Cardiac fibroblast (primary cell): ENCODE measurements around the gene RASD1.

Experiments
- DNase-seq, 2 donors: peaks; one replicate each; pipeline versions ENCODE4 v3.0.0 to v3.0.0-alpha.2; 2010; ENCODE audit warnings: low read depth in 2 of 2
- H3K4me3 ChIP-seq, 2 donors: replicated peaks in 1 of 2; 1 replicate in 1 of 2; 2 replicates in 1 of 2; pipeline ENCODE4 v1.5.1; 2011; ENCODE audit warnings: low read depth in 2 of 2, low read length in 2 of 2, mild to moderate bottlenecking in 2 of 2, moderate library complexity in 1 of 2
- CTCF ChIP-seq: IDR thresholded peaks from one replicate; pipeline ENCODE4 v1.5.1; 2011; ENCODE audit warnings: low read depth, mild to moderate bottlenecking, low read length, inconsistent platforms

RASD1 gene

DNA sequence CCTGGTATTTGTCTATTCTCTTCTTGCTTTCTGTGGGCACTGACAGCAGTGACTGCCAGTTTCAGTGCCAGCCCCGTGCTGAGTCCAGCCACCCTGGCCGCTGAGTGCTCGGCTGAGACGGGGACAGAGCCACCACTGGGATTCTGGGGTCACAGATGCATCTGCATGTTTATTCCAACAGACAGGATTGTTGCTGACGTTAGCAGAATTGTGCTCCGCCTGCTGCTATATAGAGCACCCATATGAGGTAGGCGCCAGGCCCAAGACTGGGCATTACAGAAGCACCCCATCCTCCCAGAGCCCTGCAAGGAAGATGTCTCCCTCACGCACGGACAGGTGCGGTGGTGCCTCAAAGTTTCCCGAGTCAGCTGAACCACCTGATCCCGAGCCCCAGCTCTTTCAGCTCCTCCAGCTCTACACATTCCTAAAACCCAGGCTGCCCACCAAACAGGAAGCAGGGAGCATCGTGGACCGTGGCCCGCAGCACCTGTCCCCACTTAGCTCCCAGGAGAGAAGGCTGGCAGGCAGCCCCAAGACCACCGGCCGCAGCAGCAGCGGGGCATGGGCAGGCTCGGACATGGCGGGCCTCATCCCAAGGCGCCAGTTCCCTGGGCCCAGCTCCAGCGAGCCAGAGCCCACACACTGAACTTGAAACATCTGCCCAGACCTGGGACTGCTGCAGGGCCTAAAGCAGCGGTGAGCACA lies 44.9 kb upstream of the RASD1 start:
- TF ChIP-seq CTCF, result no peak
- DNase-seq, result no peak
- no peak overlapping the region for H3K4me3 ChIP-seq

DNA sequence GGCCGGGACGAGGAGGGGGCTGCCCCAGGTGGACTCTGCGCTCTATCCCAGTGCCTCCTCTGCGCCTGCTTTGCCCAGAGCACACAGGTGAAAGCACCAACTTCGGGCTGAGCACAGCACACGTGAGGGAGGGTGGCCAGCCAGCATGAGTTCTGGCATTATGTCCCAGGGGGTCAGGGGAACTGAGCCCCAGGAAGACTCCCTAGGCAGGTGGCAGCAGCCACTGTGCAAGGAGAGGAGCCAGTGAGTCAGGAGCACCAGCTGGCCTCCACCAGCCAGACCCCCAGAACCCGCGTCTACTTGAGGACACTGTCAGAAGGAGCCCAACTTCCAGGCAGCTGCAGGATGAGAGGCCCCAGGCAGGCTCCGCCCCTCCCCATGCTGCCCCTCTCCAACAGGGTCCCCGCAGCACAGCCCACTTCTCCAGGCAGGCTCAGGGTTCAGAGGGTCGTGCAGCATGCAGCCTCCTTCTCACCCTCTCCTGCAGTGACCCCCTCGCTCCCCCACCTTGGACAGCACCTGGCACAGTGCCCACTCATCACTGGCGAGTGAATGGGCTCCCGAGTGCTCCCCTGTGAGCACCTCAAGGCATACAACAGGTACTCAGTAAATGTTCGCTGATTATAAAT lies 44.2 kb upstream of the RASD1 start:
- no peak for TF ChIP-seq CTCF
- H3K4me3 ChIP-seq, result no peak overlapping the region
- no peak for DNase-seq

- H3K4me3 ChIP-seq, result no peak overlapping the region
- no peak for DNase-seq
- TF ChIP-seq CTCF, result no peak
Observed at GRCh38 chr17:17539591-17539990, 43.4 kb upstream of the RASD1 start.

DNA sequence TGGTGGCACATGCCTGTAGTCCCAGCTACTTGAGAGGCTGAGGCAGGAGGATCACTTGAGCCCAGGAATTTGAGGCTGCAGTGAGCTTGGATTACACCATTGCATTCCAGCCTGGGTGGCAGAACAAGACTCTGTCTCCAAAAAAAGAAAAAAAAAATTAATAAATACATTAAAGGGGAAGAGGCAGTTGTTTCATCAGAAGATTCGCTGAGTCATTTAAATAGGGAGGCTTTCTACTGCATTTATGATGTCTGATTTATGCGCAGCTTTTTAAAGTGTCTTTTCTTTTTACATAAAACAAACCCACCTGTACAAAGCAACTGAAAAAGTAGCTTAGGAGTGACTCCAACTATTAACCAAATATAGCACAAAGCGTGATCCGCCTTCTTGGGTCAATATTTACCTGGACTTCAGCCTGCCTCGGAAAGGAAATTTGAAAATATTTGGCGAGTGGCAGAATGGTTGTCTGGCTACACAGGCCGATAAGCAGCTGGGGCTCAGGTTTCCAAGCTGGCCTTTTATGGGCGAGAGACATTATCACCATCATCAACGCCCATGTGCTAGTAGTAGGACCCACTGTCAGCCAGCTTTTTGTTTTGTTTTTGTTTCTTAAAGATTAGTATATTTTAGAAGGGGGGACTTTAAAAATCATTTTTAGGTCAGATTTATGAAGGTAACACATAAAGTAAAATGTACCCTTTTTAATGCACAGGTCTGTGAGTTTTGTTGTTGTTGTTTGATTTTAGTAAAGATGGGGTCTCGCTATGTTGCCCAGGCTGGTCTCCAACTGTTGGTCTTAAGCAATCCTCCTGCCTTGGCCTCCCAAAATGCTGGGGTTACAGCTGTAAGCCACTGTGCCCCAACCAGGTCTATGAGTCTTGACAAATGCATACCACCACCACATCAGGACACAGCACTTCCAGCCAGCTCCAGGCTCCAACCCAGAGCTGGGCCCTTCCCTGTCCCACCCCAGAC lies 42.5 kb upstream of the RASD1 start:
- TF ChIP-seq CTCF, result no peak
- no peak overlapping the region for H3K4me3 ChIP-seq
- DNase-seq, result peak in 1 of 2 donors; percentile 17

DNA sequence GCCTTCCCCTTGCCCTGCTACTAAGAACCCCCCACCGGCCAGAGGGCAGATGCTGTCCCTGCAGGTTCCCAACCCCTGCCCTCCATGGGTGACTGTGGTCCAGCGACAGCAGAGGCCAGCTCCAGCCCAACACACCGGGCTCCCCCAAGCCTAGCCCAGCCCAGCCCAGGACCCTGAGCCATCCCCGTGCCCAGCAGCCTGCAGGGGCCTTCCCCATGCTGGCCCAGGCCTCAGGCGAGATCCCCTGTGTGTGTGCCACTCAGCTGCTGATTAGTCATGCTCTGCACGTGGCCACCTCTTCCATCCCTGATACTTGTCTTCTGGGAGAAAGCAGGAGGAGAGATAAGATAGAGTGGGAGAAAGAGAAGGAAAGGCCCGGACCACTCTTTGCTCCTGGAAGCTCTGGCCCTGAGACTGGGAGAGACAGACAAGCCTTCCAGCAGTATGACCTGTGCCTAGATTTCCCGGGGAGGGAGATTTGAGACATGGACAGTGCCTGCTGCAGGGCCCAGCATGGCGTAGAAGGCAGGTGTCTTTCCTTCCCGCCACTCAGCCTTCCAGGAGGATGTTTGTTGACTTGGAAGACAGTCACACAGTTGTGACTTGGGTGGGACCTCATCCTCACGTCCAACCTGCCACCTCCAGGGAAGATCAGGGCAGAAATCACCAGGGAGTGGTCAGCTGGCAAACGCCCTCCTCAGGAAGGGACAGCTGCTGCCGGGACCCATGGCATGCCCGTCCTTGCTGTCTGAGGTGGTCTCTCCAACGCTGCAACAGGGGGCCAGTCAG lies 41.3 kb upstream of the RASD1 start:
- no peak overlapping the region for H3K4me3 ChIP-seq
- no peak for TF ChIP-seq CTCF
- peak in 1 of 2 donors; percentile 13 for DNase-seq

GRCh38 chr17:17536702-17537101 lies 40.5 kb upstream of the RASD1 start:
- TF ChIP-seq CTCF, result no peak
- DNase-seq, result no peak
- no peak overlapping the region for H3K4me3 ChIP-seq
